ENCODE results near the gene CEP290.
A peak's percentile ranks its signal among the peaks of the same experiment; 100 is the strongest.

Gene CEP290

GRCh38 chr12:88141774-88142609, at the start of gene CEP290, which contains the start of gene TMTC3:
Gene CEP290, minus strand, starts transcription at chr12:88142088. Its CDS starts 781 bp downstream, at chr12:88141307.
Gene TMTC3, plus strand, starts transcription at chr12:88142307. Its CDS starts 6,009 bp downstream, at chr12:88148316.
- peak; percentile 97 for DNase-seq

- no peak for DNase-seq
Observed at GRCh38 chr12:88188180-88188579, 46.3 kb upstream of the CEP290 start.

- no peak for DNase-seq
Observed at GRCh38 chr12:88187571-88187970, 45.7 kb upstream of the CEP290 start.

GRCh38 chr12:88185988-88186387, 44.1 kb upstream of the CEP290 start:
- DNase-seq: no peak

GRCh38 chr12:88185279-88185678, 43.4 kb upstream of the CEP290 start:
- DNase-seq: no peak

DNA sequence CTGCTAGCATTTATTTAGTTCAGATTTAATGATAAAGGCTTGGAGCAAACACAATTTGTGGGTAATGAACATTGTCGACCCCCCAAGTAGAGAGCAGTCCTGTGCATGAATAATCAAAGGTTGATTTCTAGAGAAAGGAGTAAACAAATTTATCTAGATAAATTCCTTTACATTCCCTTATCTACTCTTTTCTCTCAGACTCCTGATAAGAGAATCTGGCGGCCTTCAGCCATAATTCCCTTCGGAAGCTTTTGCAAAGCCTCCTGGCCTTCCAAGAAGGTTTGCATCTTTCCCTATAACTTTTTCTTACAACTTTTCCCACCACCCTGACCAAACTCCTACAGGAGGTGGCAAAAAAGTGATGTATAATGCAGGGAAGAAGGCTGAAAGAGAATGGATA, 42.3 kb upstream of the CEP290 start:
- no peak for DNase-seq

DNA sequence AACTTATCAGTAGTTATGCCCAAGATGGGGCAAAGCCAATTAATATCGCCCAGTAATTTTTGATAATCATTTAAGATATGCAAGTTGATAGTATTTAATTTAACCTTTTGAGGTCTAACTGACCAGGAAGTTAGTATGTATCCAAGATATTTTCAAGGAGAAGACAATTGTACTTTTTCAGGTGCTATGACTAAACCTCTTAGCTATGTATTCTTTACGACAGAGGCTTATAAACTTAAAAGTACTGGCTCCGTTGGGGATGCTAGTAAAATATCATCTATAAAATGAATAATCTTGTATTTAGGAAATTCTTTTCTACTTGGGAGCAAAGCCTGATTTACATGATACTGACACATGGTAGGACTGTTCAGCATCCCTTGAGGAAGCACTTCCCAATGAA, 40.5 kb upstream of the CEP290 start:
- DNase-seq: no peak

- DNase-seq: no peak
Observed at GRCh38 chr12:88181881-88182280, 40.0 kb upstream of the CEP290 start.

GRCh38 chr12:88179436-88180014, 37.6 kb upstream of the CEP290 start:
- no peak for DNase-seq

GRCh38 chr12:88175544-88175943, 33.7 kb upstream of the CEP290 start:
- DNase-seq: no peak

- DNase-seq: no peak
Observed at GRCh38 chr12:88172844-88173407, 31.0 kb upstream of the CEP290 start.

DNA sequence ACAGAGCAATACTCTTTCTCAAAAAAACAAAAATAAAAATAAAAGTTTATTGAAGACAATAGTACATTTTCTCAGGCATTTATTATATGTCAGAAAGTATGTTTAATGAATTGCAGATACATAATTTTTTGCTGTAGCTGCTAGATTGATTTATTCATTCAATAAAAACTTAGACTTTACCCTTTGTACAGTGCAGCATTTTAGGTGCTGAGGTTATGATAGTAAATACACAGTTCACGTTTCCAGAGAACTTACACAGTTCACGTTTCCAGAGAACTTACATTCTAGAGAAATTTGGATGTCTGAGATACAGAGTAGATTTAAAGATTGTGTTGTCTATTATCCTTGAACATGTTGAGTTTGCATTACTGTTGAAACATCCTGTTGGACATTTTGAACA, 25.5 kb upstream of the CEP290 start:
- no peak for DNase-seq

DNA sequence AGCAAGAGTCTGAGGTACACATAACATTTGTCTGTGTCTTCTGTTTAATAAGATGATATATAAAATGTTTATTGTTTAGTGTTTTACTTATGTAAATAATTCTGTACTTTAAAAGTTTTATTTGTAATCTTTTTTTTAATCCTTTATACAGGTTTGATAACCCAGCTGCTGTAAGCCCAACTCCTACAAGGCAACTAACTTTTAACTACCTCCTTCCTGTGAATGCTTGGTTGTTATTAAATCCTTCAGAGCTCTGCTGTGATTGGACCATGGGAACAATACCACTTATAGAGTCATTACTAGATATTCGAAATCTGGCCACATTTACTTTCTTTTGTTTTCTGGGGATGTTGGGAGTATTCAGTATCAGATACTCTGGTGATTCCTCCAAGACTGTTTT, 24.3 kb upstream of the CEP290 start:
- DNase-seq: no peak

DNA sequence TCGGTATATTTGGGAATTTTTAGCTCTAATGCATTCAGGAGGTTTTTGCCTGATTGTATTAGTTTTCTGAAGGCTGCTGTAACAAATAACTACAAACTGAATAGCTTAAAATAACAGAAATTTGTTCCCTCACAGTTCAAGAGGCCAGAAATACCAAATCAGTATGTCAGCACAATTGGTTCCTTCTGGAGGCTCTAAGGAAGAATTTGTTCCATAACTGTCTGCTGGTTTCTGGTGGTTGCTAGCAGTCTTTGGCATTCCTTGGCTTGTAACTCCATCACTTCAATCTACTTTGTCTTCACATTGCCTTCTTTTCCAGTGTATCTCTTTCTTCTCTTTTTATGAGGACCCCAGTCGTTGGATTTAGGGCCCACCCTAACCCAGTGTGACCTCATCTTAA, 21.5 kb upstream of the CEP290 start:
- DNase-seq: no peak

GRCh38 chr12:88156075-88156654, 14.3 kb upstream of the CEP290 start:
- DNase-seq: no peak

DNA sequence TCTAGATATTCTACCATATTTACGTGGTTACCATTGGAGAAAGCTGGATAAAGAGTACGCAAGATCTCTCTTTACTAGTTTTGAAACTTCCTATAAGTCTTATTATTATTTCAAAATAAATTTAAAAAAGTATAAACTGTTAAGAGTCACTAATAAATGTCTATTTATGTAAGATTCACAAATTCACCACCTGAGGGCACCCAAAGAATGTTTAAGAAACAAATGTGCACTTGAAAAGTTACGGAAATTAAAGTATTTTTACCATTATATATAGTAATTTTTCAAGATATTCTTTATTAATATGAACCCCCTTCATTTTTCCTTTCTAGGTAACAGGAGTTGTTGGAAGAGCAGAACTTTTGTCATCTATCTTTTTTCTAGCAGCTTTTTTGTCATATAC, 12.1 kb upstream of the CEP290 start:
- DNase-seq: no peak

DNA sequence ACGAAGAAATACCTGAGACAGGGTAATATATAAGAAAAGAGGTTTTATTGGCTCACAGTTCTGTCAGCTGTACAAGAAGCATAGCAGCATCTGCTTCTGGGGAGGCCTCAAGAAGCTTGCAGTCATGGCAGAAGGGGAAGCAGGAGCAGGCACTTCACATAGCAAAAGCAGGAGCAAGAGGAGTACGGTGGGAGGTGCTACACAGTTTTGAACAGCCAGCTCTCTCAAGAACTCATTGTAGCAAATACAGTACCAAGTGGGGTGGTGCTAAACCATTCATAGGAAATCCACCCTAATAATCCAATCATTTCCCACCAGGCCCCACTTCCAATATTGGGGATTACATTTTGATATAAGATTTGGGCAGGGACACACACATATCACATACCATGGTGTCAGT, 8.2 kb upstream of the CEP290 start:
- no peak for DNase-seq

GRCh38 chr12:88145567-88146505, 3.9 kb upstream of the CEP290 start:
- DNase-seq: no peak

- no peak for DNase-seq
Observed at GRCh38 chr12:88144546-88145468, 2.9 kb upstream of the CEP290 start.

- DNase-seq: no peak
Observed at GRCh38 chr12:88144037-88144436, 2.1 kb upstream of the CEP290 start.

DNA sequence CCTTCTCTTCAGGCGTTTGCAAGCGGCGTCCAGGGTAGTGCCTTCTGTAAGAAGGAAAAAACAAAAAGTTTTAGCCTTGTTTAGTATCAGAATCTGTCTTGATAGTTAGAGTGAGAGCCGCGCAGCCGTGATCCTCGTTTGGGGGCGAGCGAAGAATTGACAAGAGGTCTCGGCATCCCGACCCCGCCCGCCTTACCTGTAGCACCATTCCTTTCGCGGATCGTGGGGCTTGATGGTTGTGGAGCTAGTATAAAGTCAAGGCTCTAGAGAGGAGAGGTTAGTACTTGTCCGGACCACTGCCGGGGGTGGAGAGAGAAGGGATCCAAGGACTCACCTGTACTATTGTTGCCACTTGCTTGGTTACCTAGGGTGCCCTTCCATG, 713 bp upstream of the CEP290 start:
- no peak for DNase-seq

- no peak for DNase-seq
Observed at GRCh38 chr12:88141425-88141773, 489 bp downstream of the CEP290 start.
